ENCODE measurements around the gene SLC12A6.

The SLC12A6 gene

GRCh38 chr15:34271493-34271892 is 66.1 kb downstream of the SLC12A6 start:
- Mint-ChIP-seq H3K9me3 (no peaks in the 10 kb centered on the region), H3K4me1 (no peaks in the 10 kb centered on the region), H3K36me3 (peaks cover 25% of the 10 kb centered on the region), H3K4me3 (no peak overlapping the region), H3K27ac (no peak overlapping the region)
- ATAC-seq (no peak), DNase-seq (ENCODE audit: low spot score in 2 of 2) (no peak)

DNA sequence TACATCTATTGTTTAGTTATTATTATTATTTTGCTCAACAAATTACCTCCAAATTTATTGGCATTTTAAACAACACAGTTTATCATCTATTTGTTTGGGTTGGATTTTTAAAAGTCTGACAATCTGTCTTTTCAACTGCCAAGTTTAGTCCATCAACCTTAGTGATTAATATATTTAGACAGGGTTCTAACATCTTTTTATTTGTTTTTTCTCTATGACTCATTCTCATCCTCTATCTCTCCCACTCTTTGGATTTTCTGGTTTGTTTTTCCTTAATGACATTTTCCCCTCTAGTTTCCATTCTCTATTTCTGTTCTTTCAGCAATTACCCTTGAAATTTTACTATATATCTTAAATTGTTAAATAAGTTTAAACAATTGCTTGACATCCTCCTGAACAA is 70.8 kb downstream of the SLC12A6 start:
- Mint-ChIP-seq H3K36me3 (peaks cover 15% of the 10 kb centered on the region), H3K4me1 (no peaks in the 10 kb centered on the region), H3K9me3 (no peaks in the 10 kb centered on the region), H3K27ac (no peak overlapping the region), H3K4me3 (no peak overlapping the region)
- ATAC-seq (no peak), DNase-seq (ENCODE audit: low spot score in 2 of 2) (no peak)

DNA sequence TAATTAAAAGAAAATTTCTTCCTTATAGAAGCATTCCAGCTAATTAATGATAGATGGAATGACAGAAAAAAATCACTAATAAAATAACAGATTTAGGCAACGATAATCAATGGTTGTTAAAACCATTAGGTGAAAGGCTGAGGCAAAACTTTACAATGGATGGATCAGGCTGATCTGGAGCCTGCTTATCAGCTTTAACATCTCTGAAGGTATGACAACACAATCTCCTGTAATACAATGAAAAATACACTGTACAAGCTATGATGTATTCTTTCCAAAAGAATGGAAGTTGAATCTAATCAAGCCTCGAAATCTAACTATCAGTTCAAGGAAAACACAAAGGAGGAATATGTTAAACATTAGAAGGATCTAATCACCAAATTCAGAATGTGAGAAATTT is 73.5 kb downstream of the SLC12A6 start:
- Mint-ChIP-seq H3K27ac (no peak overlapping the region), H3K4me1 (no peaks in the 10 kb centered on the region), H3K36me3 (peaks cover 17% of the 10 kb centered on the region), H3K4me3 (no peak overlapping the region), H3K9me3 (no peaks in the 10 kb centered on the region)
- ATAC-seq (no peak), DNase-seq (ENCODE audit: low spot score in 2 of 2) (no peak)

- H3K9me3 Mint-ChIP-seq, result no peaks in the 10 kb centered on the region
- H3K4me3 Mint-ChIP-seq, result no peak overlapping the region
- H3K36me3 Mint-ChIP-seq, result peaks cover 34% of the 10 kb centered on the region
- H3K4me1 Mint-ChIP-seq, result no peaks in the 10 kb centered on the region
- no peak for DNase-seq (ENCODE audit: low spot score in 2 of 2)
- H3K27ac Mint-ChIP-seq, result peak overlapping the region; percentile 58
- ATAC-seq, result no peak
Observed at GRCh38 chr15:34262362-34262761, 75.2 kb downstream of the SLC12A6 start.

DNA sequence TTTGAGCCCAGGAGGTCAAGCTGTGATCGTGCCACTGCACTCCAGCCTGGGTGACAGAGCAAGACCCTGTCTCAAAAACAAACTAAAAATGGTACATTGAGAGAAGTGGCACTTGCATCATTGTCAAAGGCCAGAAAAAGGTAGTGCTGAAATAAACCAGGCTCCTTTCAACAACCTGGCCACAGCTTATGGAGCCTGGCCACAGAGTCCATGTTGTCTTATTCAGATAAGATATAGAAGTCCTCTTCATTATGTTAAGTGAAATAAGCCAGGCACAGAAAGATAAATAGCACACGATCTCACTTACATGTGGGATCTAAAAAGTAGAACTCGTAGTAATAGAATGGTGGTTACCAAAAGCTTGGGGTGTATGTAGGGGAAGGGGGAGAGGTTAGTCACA is 78.0 kb downstream of the SLC12A6 start:
- no peak overlapping the region for H3K27ac Mint-ChIP-seq
- peaks cover 61% of the 10 kb centered on the region for H3K36me3 Mint-ChIP-seq

GRCh38 chr15:34258151-34258550 is 79.4 kb downstream of the SLC12A6 start:
- no peak overlapping the region for H3K4me3 Mint-ChIP-seq
- no peak for DNase-seq (ENCODE audit: low spot score in 2 of 2)
- H3K27ac Mint-ChIP-seq, result peak overlapping the region; percentile 60
- no peaks in the 10 kb centered on the region for H3K9me3 Mint-ChIP-seq
- H3K4me1 Mint-ChIP-seq, result peaks cover 5% of the 10 kb centered on the region
- ATAC-seq, result no peak
- peaks cover 73% of the 10 kb centered on the region for H3K36me3 Mint-ChIP-seq

More for the DNA sequence above, 78.0 kb downstream of the SLC12A6 start:
- DNase-seq (ENCODE audit: low spot score in 2 of 2) (no peak), ATAC-seq (no peak)
- H3K9me3 Mint-ChIP-seq, result no peaks in the 10 kb centered on the region
- no peak overlapping the region for H3K4me3 Mint-ChIP-seq
- peaks cover 5% of the 10 kb centered on the region for H3K4me1 Mint-ChIP-seq

GRCh38 chr15:34252545-34252944 is 85.0 kb downstream of the SLC12A6 start:
- ATAC-seq, result no peak
- no peak overlapping the region for H3K4me3 Mint-ChIP-seq
- H3K9me3 Mint-ChIP-seq, result no peaks in the 10 kb centered on the region
- peaks cover 87% of the 10 kb centered on the region for H3K36me3 Mint-ChIP-seq
- H3K4me1 Mint-ChIP-seq, result peaks cover 5% of the 10 kb centered on the region
- H3K27ac Mint-ChIP-seq, result no peak overlapping the region
- no peak for DNase-seq (ENCODE audit: low spot score in 2 of 2)

DNA sequence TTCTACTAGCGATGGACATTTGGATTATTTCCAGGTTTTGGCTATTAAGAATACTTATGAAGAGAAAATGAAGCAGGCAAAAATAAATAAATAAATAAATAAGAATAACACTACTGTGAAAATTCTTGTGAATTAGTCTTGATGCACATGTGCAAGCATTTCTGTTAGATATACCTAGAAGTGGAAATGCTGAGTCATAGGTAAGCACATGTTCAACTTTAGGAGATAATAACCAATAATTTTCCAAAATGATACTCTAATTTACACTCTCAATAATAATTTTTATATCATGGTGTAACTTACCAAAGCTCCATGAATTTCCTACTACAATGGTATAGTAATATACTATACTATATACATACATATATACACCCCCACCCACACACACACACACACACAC is 89.4 kb downstream of the SLC12A6 start:
- Mint-ChIP-seq H3K9me3 (no peaks in the 10 kb centered on the region), H3K27ac (no peak overlapping the region), H3K4me3 (no peak overlapping the region), H3K4me1 (no peaks in the 10 kb centered on the region), H3K36me3 (peaks cover 60% of the 10 kb centered on the region)
- DNase-seq (ENCODE audit: low spot score in 2 of 2), result no peak
- ATAC-seq, result no peak

DNA sequence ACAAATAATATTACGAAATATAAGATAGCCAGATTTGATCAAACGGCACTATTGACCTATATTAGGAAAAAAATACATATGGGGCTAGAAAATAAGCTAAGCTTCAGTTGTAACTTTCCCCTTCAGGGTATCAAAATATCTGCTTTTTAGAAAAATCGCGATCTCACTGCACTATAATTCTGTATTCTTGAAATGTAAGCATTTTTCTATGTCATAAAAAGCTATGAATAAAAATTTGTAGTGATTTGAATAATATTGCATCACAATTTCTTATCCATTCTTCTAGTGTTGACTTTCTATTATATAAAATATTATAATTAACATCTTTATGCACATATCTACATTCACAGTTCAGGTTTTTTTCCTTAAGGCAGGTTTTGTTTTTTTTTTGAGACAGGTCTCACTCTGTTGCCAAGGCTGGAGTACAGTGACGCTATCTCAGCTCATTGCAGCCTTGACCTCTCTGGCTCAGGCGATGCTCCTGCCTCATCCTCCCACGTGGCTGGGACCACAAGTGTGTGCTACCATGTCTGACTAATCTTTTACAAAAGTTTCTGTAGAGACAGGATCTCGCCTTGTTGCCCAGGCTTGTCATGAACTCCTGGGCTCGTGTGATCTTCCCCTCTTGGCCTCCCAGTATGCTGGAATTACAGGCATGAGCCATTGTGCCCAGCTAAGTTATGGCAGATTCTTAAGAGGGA is 91.2 kb downstream of the SLC12A6 start:
- H3K36me3 Mint-ChIP-seq, result peaks cover 60% of the 10 kb centered on the region

DNA sequence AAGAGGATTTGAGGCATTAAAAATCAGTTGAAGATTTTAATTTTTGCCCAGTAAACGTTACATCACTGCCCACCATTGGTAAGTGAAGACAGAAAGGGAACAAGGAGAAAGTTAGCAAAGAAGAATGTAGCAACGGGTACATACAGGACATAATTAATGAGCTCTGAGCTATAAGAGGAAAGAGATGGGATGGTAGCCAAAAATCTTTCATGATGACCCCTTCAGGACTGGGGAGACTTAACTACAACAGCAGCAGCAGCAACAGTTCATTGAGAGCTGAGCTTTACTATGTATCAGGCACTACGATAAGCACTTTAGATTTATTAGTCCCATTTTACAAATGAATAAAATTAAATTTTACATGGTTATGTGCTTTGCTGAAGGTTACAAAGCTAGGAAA is 94.4 kb downstream of the SLC12A6 start:
- ATAC-seq (no peak), DNase-seq (ENCODE audit: low spot score in 2 of 2) (no peak)
- H3K9me3 Mint-ChIP-seq, result no peaks in the 10 kb centered on the region
- peak overlapping the region; percentile 51 for H3K27ac Mint-ChIP-seq
- H3K36me3 Mint-ChIP-seq, result peaks cover 62% of the 10 kb centered on the region
- peaks cover 20% of the 10 kb centered on the region for H3K4me1 Mint-ChIP-seq
- no peak overlapping the region for H3K4me3 Mint-ChIP-seq

More for the DNA sequence above, 91.2 kb downstream of the SLC12A6 start:
- Mint-ChIP-seq H3K4me3 (no peak overlapping the region), H3K9me3 (no peaks in the 10 kb centered on the region), H3K27ac (no peak overlapping the region), H3K4me1 (no peaks in the 10 kb centered on the region)
- DNase-seq (ENCODE audit: low spot score in 2 of 2), result no peak
- ATAC-seq, result no peak

GRCh38 chr15:34242331-34242710 is 95.3 kb downstream of the SLC12A6 start:
- DNase-seq (ENCODE audit: low spot score in 2 of 2) (no peak), ATAC-seq (no peak)
- Mint-ChIP-seq H3K36me3 (peaks cover 71% of the 10 kb centered on the region), H3K4me3 (no peak overlapping the region), H3K4me1 (peaks cover 20% of the 10 kb centered on the region), H3K27ac (no peak overlapping the region), H3K9me3 (no peaks in the 10 kb centered on the region)

- Mint-ChIP-seq H3K4me1 (peaks cover 20% of the 10 kb centered on the region), H3K27ac (no peak overlapping the region), H3K9me3 (no peaks in the 10 kb centered on the region), H3K4me3 (no peak overlapping the region), H3K36me3 (peaks cover 78% of the 10 kb centered on the region)
- ATAC-seq (peak; percentile 68), DNase-seq (ENCODE audit: low spot score in 2 of 2) (no peak)
Observed at GRCh38 chr15:34241376-34242330, 95.9 kb downstream of the SLC12A6 start.

DNA sequence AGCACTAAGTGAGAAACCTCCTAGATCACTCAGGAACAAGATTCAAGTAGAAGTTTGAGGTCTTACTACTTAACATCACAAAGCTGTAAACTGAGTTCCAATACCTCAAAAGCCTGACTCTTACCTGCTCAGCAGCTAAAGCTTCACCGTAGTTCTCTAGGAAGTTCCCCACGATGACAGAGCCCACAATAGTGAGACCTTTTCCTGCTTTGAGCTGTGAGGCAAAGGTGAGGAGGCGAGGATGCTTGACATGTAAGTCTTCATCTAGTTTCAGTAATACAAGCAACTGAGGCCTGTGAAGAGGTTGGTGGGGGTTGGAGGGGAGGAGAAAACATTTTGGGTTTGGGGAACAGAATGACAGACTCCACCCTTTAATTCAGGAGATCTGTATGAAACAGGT is 97.0 kb downstream of the SLC12A6 start:
- H3K9me3 Mint-ChIP-seq, result no peaks in the 10 kb centered on the region
- ATAC-seq, result peak; percentile 52
- no peak overlapping the region for H3K4me3 Mint-ChIP-seq
- peaks cover 20% of the 10 kb centered on the region for H3K4me1 Mint-ChIP-seq
- H3K36me3 Mint-ChIP-seq, result peaks cover 89% of the 10 kb centered on the region
- no peak for DNase-seq (ENCODE audit: low spot score in 2 of 2)
- H3K27ac Mint-ChIP-seq, result peak overlapping the region; percentile 45

DNA sequence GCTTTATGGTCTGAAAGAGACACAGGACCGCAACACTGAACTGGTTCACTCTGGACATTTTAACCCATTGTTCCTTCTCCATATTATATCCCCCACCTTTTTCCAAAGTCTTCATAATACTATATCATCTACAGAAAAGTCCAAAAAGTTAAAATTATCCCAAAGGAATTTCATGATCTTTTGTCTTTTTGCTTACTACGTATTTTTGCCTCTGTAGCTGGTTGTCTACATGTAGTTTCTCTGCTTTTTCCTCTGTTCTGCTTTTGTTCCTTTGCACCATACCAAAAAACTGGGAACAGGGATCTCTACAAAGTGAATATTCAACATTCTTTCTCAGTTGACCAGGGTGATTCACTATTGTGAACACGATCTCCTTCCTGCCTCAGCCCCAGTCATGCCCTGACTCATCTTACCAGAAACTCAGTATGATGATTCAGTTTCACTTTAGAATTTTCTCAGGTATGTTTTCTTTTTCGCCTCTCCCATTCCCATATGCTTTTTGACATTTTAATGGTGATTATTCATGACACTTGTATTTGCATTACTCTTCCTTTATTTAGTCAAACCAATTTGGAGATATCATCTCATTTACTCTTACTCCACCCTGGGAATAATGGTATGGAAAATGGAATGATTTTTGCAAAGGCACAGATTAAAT is 98.3 kb downstream of the SLC12A6 start:
- peaks cover 96% of the 10 kb centered on the region for H3K36me3 Mint-ChIP-seq
- DNase-seq (ENCODE audit: low spot score in 2 of 2), result no peak
- H3K27ac Mint-ChIP-seq, result peak overlapping the region; percentile 88
- peaks cover 20% of the 10 kb centered on the region for H3K4me1 Mint-ChIP-seq
- H3K4me3 Mint-ChIP-seq, result peak overlapping the region; percentile 42
- peak; percentile 99 for ATAC-seq
- no peaks in the 10 kb centered on the region for H3K9me3 Mint-ChIP-seq

GRCh38 chr15:34233614-34234013 is 104.0 kb downstream of the SLC12A6 start:
- Mint-ChIP-seq H3K36me3 (peaks cover 94% of the 10 kb centered on the region), H3K4me3 (no peak overlapping the region), H3K4me1 (peaks cover 11% of the 10 kb centered on the region), H3K9me3 (no peaks in the 10 kb centered on the region), H3K27ac (peak overlapping the region; percentile 89)
- no peak for DNase-seq (ENCODE audit: low spot score in 2 of 2)
- ATAC-seq, result peak; percentile 93

All from stimulated activated effector memory CD8-positive, alpha-beta T cell treated with anti-CD3 and anti-CD28 coated beads, Interleukin-12 subunit alpha, Interleukin-12 subunit beta, amount 100 ng/mL, for 72 hours (primary cell).